Hepatocyte (in vitro differentiated cells): ENCODE measurements around the gene TAX1BP1.

Experiments
- CTCF ChIP-seq: fragments of 200-600 bp; sonication (generic); IDR thresholded peaks from 2 replicates; pipeline ENCODE4 v1.5.1; 2016; ENCODE audit warnings: antibody characterized with exemption, mild to moderate bottlenecking; ENCODE audit not compliant: poor library complexity
- EZH2phosphoT487 ChIP-seq: fragments of 200-600 bp; sonication (generic); IDR thresholded peaks from one replicate; pipeline ENCODE4 v1.6.1; 2018; ENCODE audit warnings: antibody characterized with exemption, mild to moderate bottlenecking, low read depth, moderate library complexity; ENCODE audit not compliant: unreplicated experiment, severe bottlenecking

GRCh38 chr7:27708485-27708884 lies 31.5 kb upstream of the TAX1BP1 start:
- no peak for TF ChIP-seq EZH2phosphoT487
- TF ChIP-seq CTCF, result no peak
